ENCODE measurements around the gene MGAT5.

The MGAT5 gene

DNA sequence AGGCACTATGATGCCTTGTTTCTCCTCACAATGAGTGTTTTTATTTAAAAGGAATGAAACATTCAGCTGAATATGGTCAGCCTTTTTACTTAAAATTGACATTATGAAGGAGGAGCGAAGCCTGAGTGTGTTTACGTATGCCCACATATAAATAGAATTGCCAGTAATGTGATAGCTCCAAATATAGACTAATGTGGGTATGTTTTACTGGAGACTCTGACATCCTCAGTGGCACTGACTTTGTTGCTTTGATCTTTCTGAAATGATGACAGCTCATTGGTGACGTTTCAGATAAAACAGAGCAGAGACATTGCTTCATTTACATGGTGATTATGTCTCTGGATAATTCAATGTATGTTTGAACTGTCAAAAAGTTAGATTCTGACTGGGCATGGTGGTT, 167.0 kb downstream of the MGAT5 start:
- no peak for DNase-seq (ENCODE audit: low read depth in 3 of 3)

GRCh38 chr2:134421556-134422328, 167.9 kb downstream of the MGAT5 start:
- no peak for DNase-seq (ENCODE audit: low read depth in 3 of 3)

GRCh38 chr2:134425724-134426496, 172.0 kb downstream of the MGAT5 start:
- no peak for DNase-seq (ENCODE audit: low read depth in 3 of 3)

DNA sequence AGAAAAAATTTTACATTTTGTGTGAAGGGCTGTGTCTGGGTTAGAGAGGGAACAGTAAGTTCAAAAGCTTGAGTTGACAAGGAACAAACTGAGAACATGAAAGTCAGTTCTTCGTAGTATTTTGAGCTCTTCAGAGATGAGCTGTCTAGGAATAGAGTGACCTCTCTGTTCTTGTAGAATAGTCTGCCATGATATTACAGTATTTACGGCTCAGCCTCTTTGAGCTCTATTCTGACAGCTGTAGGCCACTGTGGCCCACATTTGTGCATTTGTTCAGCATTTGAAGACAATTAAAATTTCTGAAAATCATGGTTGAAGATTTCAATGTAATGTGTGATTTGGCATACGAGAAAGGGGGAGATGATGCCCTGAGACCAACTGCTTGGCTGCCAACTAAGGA, 172.8 kb downstream of the MGAT5 start:
- no peak for DNase-seq (ENCODE audit: low read depth in 3 of 3)

DNA sequence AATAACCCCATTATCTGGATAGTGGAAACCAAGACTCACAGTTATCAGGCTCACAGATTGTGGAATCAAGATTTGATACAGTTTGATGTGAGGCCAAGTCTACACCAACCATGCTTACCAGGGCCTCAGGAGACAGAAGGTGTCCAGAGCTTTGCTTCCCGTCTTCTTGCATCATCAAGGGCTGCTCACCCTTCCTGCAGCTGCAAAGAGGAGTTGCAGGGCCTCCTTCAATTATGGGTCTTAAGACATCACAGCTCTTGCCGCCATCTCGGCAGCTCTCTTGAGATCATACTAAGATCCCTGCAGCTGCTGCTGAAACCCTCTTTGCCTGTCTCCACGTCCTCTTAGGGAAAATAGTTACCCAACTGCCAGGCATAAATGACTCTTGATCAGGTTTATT, 176.0 kb downstream of the MGAT5 start:
- no peak for DNase-seq (ENCODE audit: low read depth in 3 of 3)

DNA sequence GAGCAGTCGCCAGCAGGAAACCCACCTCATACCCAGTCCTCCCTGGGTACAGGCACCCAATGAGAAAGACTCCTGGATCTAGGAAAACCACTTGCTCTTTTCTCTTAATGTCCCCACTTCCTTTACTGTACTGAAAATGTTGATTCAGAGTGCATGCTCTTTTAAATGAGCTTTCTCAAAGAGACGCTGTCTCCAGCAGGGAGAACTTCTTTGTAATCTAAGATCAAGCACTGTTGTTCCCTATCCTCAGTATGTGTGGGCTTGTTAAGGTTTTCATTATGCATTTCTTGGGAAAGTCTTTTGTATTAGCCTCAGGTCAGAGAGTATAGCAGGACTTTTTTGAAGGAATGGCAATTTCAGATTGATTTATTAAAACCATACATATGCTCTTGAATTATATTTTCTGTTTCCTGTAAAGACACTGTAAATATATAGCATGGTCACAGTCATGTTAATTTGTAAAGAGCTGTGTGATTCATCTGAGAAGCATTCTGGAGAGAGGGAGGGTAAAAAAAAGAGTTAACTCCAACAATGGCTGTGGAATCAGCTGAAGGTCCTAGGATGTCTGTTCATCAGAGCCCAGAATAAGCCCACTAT, 178.1 kb downstream of the MGAT5 start:
- no peak for DNase-seq (ENCODE audit: low read depth in 3 of 3)

GRCh38 chr2:134432435-134432883, 178.6 kb downstream of the MGAT5 start:
- no peak for DNase-seq (ENCODE audit: low read depth in 3 of 3)

- no peak for DNase-seq (ENCODE audit: low read depth in 3 of 3)
Observed at GRCh38 chr2:134433469-134433868, 179.6 kb downstream of the MGAT5 start.

DNA sequence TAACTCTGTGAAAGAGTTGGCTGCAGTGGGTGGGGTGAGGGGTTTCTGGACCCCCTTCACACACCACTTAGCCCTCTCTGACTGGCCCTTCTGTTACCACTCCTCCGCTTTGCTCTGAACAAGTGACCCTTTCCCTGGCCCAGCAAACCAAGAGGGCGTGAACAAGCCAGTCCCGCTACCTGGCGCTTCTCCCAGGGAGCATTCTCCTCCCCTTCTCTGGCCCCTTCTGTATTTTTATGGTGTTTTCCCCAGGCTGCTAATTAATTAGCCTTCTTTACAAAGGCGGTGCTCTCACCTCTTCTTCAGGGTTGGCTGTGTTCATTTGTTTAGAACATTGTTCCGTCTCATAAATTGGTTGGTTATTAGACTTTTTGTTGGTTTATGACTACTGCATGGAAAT, 180.1 kb downstream of the MGAT5 start:
- DNase-seq (ENCODE audit: low read depth in 3 of 3), result no peak

- no peak for DNase-seq (ENCODE audit: low read depth in 3 of 3)
Observed at GRCh38 chr2:134435505-134435904, 181.6 kb downstream of the MGAT5 start.

GRCh38 chr2:134435936-134436335, 182.1 kb downstream of the MGAT5 start:
- no peak for DNase-seq (ENCODE audit: low read depth in 3 of 3)

- no peak for DNase-seq (ENCODE audit: low read depth in 3 of 3)
Observed at GRCh38 chr2:134436706-134437105, 182.8 kb downstream of the MGAT5 start.

DNA sequence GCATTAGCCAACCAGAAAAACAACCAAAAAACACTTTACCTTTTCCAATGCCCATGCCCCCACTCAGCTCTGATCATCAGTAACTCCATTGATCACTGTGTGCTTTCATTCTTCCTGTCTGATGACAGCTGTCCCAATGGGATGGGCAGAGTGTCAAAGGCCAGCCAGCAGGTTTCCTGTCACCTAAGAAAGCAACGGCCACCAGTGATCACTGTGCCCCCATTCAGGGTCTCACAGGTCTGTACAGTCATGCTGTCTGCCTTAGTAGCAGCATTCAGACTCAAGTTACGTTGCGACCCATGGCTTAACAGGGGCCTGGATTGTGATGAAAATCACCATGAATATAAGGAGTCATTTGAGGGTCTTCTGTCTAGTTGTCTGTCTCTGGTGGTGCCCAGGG, 184.5 kb downstream of the MGAT5 start:
- DNase-seq (ENCODE audit: low read depth in 3 of 3), result no peak

DNA sequence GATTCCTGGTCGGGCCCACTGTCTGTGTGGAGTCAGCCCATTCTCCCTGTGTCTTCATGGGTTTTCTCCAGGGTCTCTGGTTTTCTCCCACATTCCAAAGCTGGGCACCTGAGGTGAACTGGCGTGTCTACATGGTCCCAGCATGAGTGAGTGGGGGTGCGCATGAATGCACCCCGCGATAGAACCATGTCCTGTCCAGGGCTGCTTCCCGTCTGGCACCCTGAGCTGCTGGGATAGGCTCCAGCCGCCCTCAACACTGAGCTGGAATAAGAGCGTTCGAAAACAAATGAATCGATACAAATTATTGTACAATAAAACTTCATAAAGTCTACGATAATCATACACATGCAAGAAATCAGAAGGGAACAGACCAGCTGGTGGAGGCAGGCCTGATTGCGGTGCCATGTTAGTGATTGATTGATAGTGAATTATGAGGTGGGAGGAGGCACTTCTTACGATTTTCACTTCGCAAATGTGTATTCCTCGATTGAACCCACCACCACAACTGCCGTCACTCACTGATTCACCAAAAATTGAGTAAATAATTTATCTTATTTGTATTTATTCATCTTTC, 186.6 kb downstream of the MGAT5 start:
- DNase-seq (ENCODE audit: low read depth in 3 of 3), result no peak

DNA sequence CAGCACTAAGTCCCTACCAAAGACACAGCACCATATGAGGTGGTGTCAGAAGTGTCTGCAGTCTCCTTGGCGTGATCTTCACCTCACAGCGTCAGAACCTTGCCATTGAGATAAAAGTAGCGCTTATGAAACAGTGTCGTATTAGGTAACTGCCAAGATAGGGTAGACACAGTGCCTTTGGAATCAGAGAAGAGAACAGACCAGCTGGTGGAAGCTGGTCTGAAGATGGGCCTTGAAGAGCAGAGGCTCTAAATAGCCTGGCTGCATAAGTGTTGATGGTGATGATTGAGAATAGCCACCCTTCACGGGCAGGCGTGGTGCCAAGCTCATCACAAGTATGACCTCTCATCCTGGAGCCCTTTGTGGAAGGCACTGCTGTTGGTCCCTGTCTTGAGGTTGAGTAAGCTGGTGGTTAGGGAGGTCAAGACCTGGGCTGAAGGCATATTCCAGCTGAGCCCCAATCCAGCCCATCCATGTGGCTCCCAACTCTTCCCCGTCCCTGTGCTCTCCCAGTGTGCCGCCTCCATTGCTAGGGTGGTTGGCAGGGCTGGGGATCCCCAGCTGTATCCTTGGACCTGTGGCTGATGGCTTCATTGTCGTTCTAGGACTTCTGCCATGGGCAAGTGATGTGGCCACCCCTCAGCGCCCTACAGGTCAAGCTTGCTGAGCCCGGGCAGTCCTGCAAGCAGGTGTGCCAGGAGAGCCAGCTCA, 187.4 kb downstream of the MGAT5 start:
- DNase-seq (ENCODE audit: low read depth in 3 of 3), result no peak

DNA sequence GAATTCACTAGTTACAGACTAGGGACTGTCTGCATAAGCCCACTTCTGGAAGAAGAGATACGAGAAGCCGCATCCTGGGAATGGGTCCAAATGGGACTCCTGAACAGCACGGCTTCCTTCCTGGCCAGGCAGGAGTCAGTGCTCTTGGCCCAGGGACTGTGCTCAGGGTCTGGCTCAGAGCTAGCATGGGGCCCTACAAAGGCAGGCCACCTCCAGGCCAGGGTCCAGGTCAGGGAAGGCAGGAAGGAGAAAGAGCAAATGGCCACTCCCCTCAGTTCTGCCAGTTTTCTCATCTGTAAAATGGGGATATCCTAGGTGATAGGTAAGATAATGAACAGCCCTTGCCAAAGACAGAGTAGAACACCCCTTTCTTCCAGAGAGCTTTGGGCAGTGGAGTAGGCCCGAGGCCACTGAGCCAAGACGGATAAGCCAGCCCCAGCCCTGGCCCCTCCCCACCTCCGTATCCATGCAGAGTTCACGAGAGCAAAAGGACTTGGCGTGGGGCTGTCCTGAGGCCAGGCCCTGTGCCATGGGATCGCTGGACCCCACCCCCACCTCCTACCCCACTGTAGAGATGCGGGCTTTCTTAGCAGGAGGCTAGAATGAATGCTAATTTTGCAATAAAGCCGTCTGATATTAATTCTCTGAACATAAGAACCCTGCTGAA, 190.1 kb downstream of the MGAT5 start:
- no peak for DNase-seq (ENCODE audit: low read depth in 3 of 3)

GRCh38 chr2:134445116-134445515, 191.2 kb downstream of the MGAT5 start:
- DNase-seq (ENCODE audit: low read depth in 3 of 3), result no peak

DNA sequence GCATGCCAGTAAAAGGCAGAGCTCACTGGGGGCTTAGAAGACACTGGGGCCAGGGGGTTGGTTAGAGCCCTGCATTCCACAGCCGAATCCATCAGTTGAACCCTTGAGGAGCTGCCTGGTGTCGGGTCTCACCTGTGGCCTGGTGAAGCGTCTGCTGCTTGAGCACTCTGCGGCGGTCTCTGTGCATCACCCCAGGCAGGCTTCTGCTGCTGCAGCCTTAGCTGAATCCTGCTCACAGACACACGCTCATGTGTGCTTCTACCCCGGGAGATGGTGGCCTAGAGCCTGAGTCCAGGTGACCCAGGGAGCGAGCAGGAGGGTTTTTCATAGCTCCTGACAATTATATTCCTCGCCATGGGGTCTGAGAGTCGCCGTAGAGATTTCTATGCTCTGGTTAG, 192.1 kb downstream of the MGAT5 start:
- no peak for DNase-seq (ENCODE audit: low read depth in 3 of 3)

DNA sequence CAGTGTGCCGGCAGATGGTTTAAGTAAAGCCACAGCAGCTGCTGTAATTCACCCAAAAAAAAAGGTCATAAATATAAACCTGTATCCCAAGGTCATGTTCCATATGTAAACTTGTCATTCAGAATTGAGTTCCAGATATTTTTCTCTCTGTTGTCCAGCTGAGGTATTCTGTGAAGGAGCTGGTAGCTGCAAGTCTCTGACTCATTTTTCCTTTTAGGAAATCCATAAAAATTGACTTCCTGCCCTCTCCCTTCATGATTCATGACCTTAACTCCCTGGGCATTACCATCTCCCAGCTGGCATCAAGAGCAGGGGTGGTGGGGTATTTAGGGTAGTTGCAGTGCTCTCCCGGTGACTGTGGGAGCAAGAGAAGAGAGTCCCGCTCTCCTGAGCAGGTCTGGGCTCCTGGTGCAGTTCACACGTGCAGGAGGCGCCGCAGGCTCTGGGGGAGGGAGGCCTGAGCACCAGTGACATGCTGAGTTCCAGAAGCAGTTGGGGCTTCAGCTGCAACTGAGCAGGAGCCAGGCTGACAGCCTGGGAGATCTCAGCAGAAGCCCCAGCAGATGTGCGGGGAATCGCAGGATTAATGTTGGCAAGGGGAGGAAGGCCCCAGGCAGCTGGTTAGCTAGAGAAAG, 192.6 kb downstream of the MGAT5 start:
- no peak for DNase-seq (ENCODE audit: low read depth in 3 of 3)

DNA sequence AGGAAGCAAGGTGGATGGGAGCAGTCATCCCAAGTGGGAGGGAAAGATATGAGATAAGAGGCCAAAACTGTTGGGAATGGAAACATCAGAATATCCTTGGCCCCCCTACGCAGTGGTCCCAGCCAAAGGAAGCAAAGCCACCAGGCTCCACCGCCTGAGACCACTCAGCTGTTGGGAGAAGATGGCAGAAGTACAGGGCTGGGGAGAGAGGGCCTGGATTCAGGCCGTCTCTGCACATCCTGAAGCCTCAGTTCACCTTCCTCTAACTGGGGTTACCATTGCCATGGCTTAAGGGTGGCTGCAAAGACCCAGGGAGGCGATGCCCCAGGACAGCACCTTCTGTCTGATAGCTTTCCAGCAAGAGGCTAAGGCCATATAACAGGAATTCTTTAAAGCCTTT, 193.8 kb downstream of the MGAT5 start:
- no peak for DNase-seq (ENCODE audit: low read depth in 3 of 3)

GRCh38 chr2:134448650-134449049, 194.8 kb downstream of the MGAT5 start:
- DNase-seq (ENCODE audit: low read depth in 3 of 3), result no peak
